Spleen (tissue), 7 donors: Measurements from ENCODE around the gene GOLPH3.

Source experiments
- POLR2A ChIP-seq, 3 donors: fragments of 450-650 bp; IDR thresholded peaks; one replicate each; pipeline ENCODE4 v1.5.1; 2017; ENCODE audit warnings: antibody characterized with exemption in 3 of 3, mild to moderate bottlenecking in 1 of 3
- POLR2AphosphoS5 ChIP-seq, 3 donors: sonication (generic); formaldehyde crosslinking; IDR thresholded peaks; one replicate each; pipeline ENCODE4 v1.5.1; 2017; ENCODE audit warnings: antibody characterized with exemption in 3 of 3
- TF ChIP-seq, protein P1 (sequence below), 11 experiments: fragments of 200-600 bp in 7 of 11; fragments of 450-650 bp in 4 of 11; sonication (generic) in 4 of 11; IDR thresholded peaks in 8 of 11; conservative IDR thresholded peaks in 3 of 11; 1 replicate in 7 of 11; 2 replicates in 4 of 11; pipeline versions ENCODE4 v1.4.0 to v1.8.0; 2016 to 2021; ENCODE audit warnings: antibody characterized with exemption in 11 of 11, inconsistent platforms in 4 of 11, mild to moderate bottlenecking in 1 of 11
- donor health status: DM: no; HTN: no; CAD: no; lungs with moderate emphysema.
- donor health status: DM: no; HTN: no; CAD: no.
- donor health status: DM: no; HTN: no; CAD: no.

GRCh38 chr5:32130865-32131264 lies 43.3 kb downstream of the GOLPH3 start:
- TF ChIP-seq, protein P1, sequence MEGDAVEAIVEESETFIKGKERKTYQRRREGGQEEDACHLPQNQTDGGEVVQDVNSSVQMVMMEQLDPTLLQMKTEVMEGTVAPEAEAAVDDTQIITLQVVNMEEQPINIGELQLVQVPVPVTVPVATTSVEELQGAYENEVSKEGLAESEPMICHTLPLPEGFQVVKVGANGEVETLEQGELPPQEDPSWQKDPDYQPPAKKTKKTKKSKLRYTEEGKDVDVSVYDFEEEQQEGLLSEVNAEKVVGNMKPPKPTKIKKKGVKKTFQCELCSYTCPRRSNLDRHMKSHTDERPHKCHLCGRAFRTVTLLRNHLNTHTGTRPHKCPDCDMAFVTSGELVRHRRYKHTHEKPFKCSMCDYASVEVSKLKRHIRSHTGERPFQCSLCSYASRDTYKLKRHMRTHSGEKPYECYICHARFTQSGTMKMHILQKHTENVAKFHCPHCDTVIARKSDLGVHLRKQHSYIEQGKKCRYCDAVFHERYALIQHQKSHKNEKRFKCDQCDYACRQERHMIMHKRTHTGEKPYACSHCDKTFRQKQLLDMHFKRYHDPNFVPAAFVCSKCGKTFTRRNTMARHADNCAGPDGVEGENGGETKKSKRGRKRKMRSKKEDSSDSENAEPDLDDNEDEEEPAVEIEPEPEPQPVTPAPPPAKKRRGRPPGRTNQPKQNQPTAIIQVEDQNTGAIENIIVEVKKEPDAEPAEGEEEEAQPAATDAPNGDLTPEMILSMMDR (IDR thresholded peaks at IDR 0.05 in 8 of 11, conservative IDR thresholded peaks at IDR 0.05 in 3 of 11): no peak
- no peak for TF ChIP-seq POLR2A (IDR thresholded peaks at IDR 0.05)
- no peak for TF ChIP-seq POLR2AphosphoS5 (IDR thresholded peaks at IDR 0.05)
